HepG2 (cell line): ENCODE measurements around the gene CDX4. TPM values are rescaled to one million over a fixed set of nuclear protein-coding genes. Genes with fewer than 3 reads are reported as not detected.

Experiments used
- ATAC-seq: fragments of 200-7000 bp; cut with Tn5 transposase; 3 replicates; pipeline ENCODE4 v1.9.1; 2020; ENCODE audit warnings: mild to moderate bottlenecking, moderate library complexity
- BruUV-seq: library from RNA; stranded (reverse); fragments of 400-500 nt; replicated peaks from 2 replicates; lab custom pipeline; 2021; lab: Mats Ljungman, UMichigan
- CTCF ChIA-PET: fragments of 300-600 bp; formaldehyde crosslinking; extraction: SDS; loops from one replicate; lab custom pipeline; 2021; ENCODE audit warnings: low total read pairs, inconsistent platforms, low intra/inter-chr PET ratio; lab: Yijun Ruan, JAX
- POLR2A ChIA-PET: fragments of 350-600 bp; sonication (Branson Sonifier 250); formaldehyde crosslinking; loops from one replicate; lab custom pipeline; 2020; ENCODE audit warnings: antibody characterized with exemption, inconsistent platforms; lab: Yijun Ruan, JAX
- DNase-seq: peaks from one replicate; pipeline ENCODE4 v3.0.0-alpha.2; 2015; ENCODE audit warnings: low spot score
- FAIRE-seq: peaks from 3 replicates; lab custom pipeline; 2011; peaks lifted over from hg19 to GRCh38; lab: Jason Lieb, UNC
- H2AFZ ChIP-seq: one replicate; pipeline ENCODE4 v1.6.1; 2011; ENCODE audit warnings: low read length, inconsistent platforms
- H3K27ac ChIP-seq: fragments of 300-600 bp; 3 replicates; pipeline ENCODE4 v1.8.0; 2011; ENCODE audit warnings: mixed run types, mild to moderate bottlenecking, mixed read lengths, low read length, inconsistent platforms; ENCODE audit not compliant: insufficient read depth; ENCODE audit errors: extremely low read length
- H3K27me3 ChIP-seq, 2 experiments: fragments of 200-600 bp in 1 of 2; 2 replicates in 1 of 2; 3 replicates in 1 of 2; pipeline versions ENCODE4 v1.6.0 to v1.8.0; 2011; ENCODE audit warnings: low read length in 2 of 2, mild to moderate bottlenecking in 2 of 2, moderate library complexity in 2 of 2, inconsistent platforms in 1 of 2; ENCODE audit not compliant: insufficient read depth in 2 of 2, control insufficient read depth in 1 of 2
- H3K36me3 ChIP-seq, 2 experiments: fragments of 200-600 bp in 1 of 2; replicated peaks in 1 of 2; 2 replicates in 1 of 2; 3 replicates in 1 of 2; pipeline versions ENCODE4 v1.5.1 to v1.8.0; 2011; ENCODE audit warnings: low read length in 2 of 2, inconsistent platforms in 1 of 2; ENCODE audit not compliant: insufficient read depth in 2 of 2, control insufficient read depth in 1 of 2
- H3K4me1 ChIP-seq: 2 replicates; pipeline ENCODE4 v1.5.1; 2012; ENCODE audit warnings: low read length, inconsistent platforms; ENCODE audit not compliant: insufficient read depth
- H3K4me2 ChIP-seq: 2 replicates; pipeline ENCODE4 v1.6.0; 2011; ENCODE audit warnings: low read depth, low read length, inconsistent platforms
- H3K4me3 ChIP-seq, 3 experiments: fragments of 200-600 bp in 1 of 3; sonication (generic), shearing (Covaris generic) in 1 of 3; replicated peaks in 1 of 3; 2 replicates each; pipeline ENCODE4 v1.5.1; 2011 to 2016; ENCODE audit warnings: low read length in 3 of 3, inconsistent platforms in 2 of 3, low read depth in 2 of 3, mild to moderate bottlenecking in 2 of 3, control low read depth in 1 of 3, mixed read lengths in 1 of 3; ENCODE audit not compliant: insufficient read depth in 1 of 3
- H3K79me2 ChIP-seq: one replicate; pipeline ENCODE4 v1.6.1; 2011; ENCODE audit warnings: low read length, inconsistent platforms; ENCODE audit not compliant: insufficient read depth
- H3K9ac ChIP-seq: 2 replicates; pipeline ENCODE4 v1.6.0; 2011; ENCODE audit warnings: mild to moderate bottlenecking, low read depth, low read length, inconsistent platforms; ENCODE audit not compliant: insufficient read depth
- H3K9me3 ChIP-seq: 2 replicates; pipeline ENCODE4 v1.5.1; 2012; ENCODE audit warnings: mild to moderate bottlenecking, low read length
- H4K20me1 ChIP-seq: 2 replicates; pipeline ENCODE4 v1.6.0; 2011; ENCODE audit warnings: inconsistent platforms, mild to moderate bottlenecking, low read length, moderate library complexity; ENCODE audit not compliant: insufficient read depth
- KIAA2018 ChIP-seq: sonication (generic); formaldehyde crosslinking; IDR thresholded peaks from 2 replicates; pipeline ENCODE4 v1.5.0; 2020; ENCODE audit warnings: mild to moderate bottlenecking, missing genetic modification reagents, borderline replicate concordance
- LCORL ChIP-seq, 2 experiments: fragments of 450-650 bp in 1 of 2; sonication (generic) in 1 of 2; formaldehyde crosslinking in 1 of 2; IDR thresholded peaks; 2 replicates each; pipeline versions ENCODE4 v1.5.0 to v1.6.1; 2017 to 2020; ENCODE audit warnings: antibody characterized with exemption in 1 of 2, missing genetic modification reagents in 1 of 2
- NCOR1 ChIP-seq: fragments of 200-600 bp; sonication (generic); IDR thresholded peaks from 2 replicates; pipeline ENCODE4 v1.7.0; 2017; ENCODE audit warnings: antibody characterized with exemption, low read length, borderline replicate concordance
- NFE2L2 ChIP-seq: fragments of 150-350 bp; IDR thresholded peaks from 2 replicates; pipeline ENCODE4 v1.6.1; 2014; ENCODE audit warnings: low read length
- WGBS: methylation state at CpG from one replicate; pipeline ENCODE4 v1.1.6; 2017; ENCODE audit warnings: low lambda C conversion rate; 5-methylcytosine and 5-hydroxymethylcytosine counted together
- in situ Hi-C: cut with HindIII; loops from 2 replicates; pipeline ENCODE4 v1.10.0; 2017; ENCODE audit warnings: low pct_unique_long_range_greater_than_20kb; ENCODE audit not compliant: extremely low pct_ligation_motif_present
- intact Hi-C: fragments of 100-400 bp; cut with micrococcal nuclease; formaldehyde crosslinking; loops from one replicate; pipeline ENCODE4 v1.10.0; 2022; ENCODE audit not compliant: unreplicated experiment
- polyA plus RNA-seq, 8 experiments: library from polyadenylated mRNA; depleted of rRNA in 3 of 8; stranded (reverse) in 7 of 8; unstranded in 1 of 8; fragments of >200 nt; fragmentation: Illumina TruSeq in 4 of 8; extraction: Trizol in 4 of 8; gene quantifications; 2 replicates each; pipeline versions ENCODE4 v1.2.1 to v1.2.3, GENCODE V29; 2011 to 2016; ENCODE audit warnings: low read depth in 4 of 8, missing spikeins in 1 of 8, mixed read lengths in 1 of 8; ENCODE audit not compliant: insufficient read depth in 1 of 8
- total RNA-seq, 5 experiments: library from RNA; depleted of rRNA; stranded (reverse); fragments of >200 nt; fragmentation: Illumina TruSeq; extraction: Trizol; gene quantifications; 2 replicates each; pipeline ENCODE4 v1.2.3, GENCODE V29; 2016; ENCODE audit warnings: low read depth in 1 of 5

The CDX4 gene
- total and polyA plus RNA-seq, 2 of the 13 experiments (the other 11 are each of a cell fraction or from before 2014, with no cell fraction given) = not detected

GRCh38 chrX:73400136-73400748, 46.6 kb upstream of the CDX4 start:
- ATAC-seq (no peak), DNase-seq (no peak), FAIRE-seq (peak; percentile 26)
- H3K79me2 ChIP-seq = no peaks in the 10 kb centered on the region
- no peak overlapping the region for H3K9ac ChIP-seq
- no peaks in the 10 kb centered on the region for H3K27me3 ChIP-seq
- no TSS peak for BruUV-seq
- no peaks in the 10 kb centered on the region for H3K9me3 ChIP-seq
- H3K36me3 ChIP-seq = no peaks in the 10 kb centered on the region
- no peaks in the 10 kb centered on the region for H4K20me1 ChIP-seq
- WGBS = 17% methylated on average over 3 of the region's 4 CpGs
- POLR2A ChIA-PET = no interaction called here
- in situ Hi-C loops = no loop called here
- H3K4me3 ChIP-seq = no peak overlapping the region
- H3K4me2 ChIP-seq = no peak overlapping the region
- intact Hi-C loops = no loop called here
- H2AFZ ChIP-seq = no peak overlapping the region
- TF ChIP-seq LCORL (IDR thresholded peaks at IDR 0.05) (no peak), LCORL (CRISPR knock-in tag; IDR thresholded peaks at IDR 0.05) (no peak), NFE2L2 (no peak), NCOR1 (no peak), KIAA2018 (no peak)
- no peak overlapping the region for H3K27ac ChIP-seq
- CTCF ChIA-PET = no interaction called here
- no peaks in the 10 kb centered on the region for H3K4me1 ChIP-seq
